Colonic mucosa (tissue), 4 donors: ENCODE measurements around the gene TBC1D12. TPM values are rescaled to one million over a fixed set of nuclear protein-coding genes. Genes with fewer than 3 reads are reported as not detected.

ENCODE experiments used
- DNase-seq: peaks from one replicate; pipeline ENCODE4 v3.0.0-alpha.2; 2020
- H3K27ac ChIP-seq: fragments of 200-600 bp; one replicate; pipeline ENCODE4 v1.8.0; 2021
- H3K27me3 ChIP-seq: fragments of 200-600 bp; one replicate; pipeline ENCODE4 v1.8.0; 2021
- H3K36me3 ChIP-seq: fragments of 200-600 bp; one replicate; pipeline ENCODE4 v1.8.0; 2021
- H3K4me1 ChIP-seq: fragments of 200-600 bp; one replicate; pipeline ENCODE4 v1.8.0; 2021; ENCODE audit warnings: mild to moderate bottlenecking
- H3K4me3 ChIP-seq: fragments of 200-600 bp; one replicate; pipeline ENCODE4 v1.8.0; 2021
- H3K9ac ChIP-seq, 2 donors: one replicate each; pipeline ENCODE4 v1.7.0; 2013; ENCODE audit warnings: control low read depth in 2 of 2, low read depth in 2 of 2, low read length in 2 of 2
- H3K9me3 ChIP-seq: fragments of 200-600 bp; one replicate; pipeline ENCODE4 v1.8.0; 2021
- CTCF ChIP-seq: fragments of 200-600 bp; IDR thresholded peaks from one replicate; pipeline ENCODE4 v1.8.0; 2022; ENCODE audit warnings: antibody characterized with exemption, mild to moderate bottlenecking
- intact Hi-C: fragments of 100-400 bp; cut with DNase I; formaldehyde crosslinking; loops from one replicate; pipeline ENCODE4 v1.14.1; 2022
- total RNA-seq, 2 donors: library from RNA; stranded (reverse); fragmentation: NEBNext Ultra II Directional in 1 of 2; extraction: Animal tissue kit (Norgen Biotek cat#: 25700) in 1 of 2; gene quantifications; one replicate each; pipeline ENCODE4 v1.2.1, GENCODE V29; 2021
- donor health status: healthy.
- donor health status: DM: no; HTN: no; CAD: no.
- donor health status: DM: no; HTN: no; CAD: no.

TBC1D12 gene
- total RNA-seq, 2 donors from 2014 or later: 18.0 to 21.0 TPM

- H3K4me3 ChIP-seq: no peak overlapping the region
- no peak for DNase-seq
- H3K9ac ChIP-seq: no peak overlapping the region
- no peaks in the 10 kb centered on the region for H3K36me3 ChIP-seq
- H3K27me3 ChIP-seq: no peaks in the 10 kb centered on the region
- no peaks in the 10 kb centered on the region for H3K4me1 ChIP-seq
- intact Hi-C loops: no loop called here
- no peak for TF ChIP-seq CTCF
- H3K27ac ChIP-seq: no peak overlapping the region
- H3K9me3 ChIP-seq: no peaks in the 10 kb centered on the region
These were observed 48.4 kb downstream of the TBC1D12 start for GRCh38 chr10:94450782-94451181.

GRCh38 chr10:94451883-94452519, 49.7 kb downstream of the TBC1D12 start:
- Histone ChIP-seq H3K27me3 (no peaks in the 10 kb centered on the region), H3K9me3 (no peaks in the 10 kb centered on the region), H3K36me3 (no peaks in the 10 kb centered on the region), H3K9ac (no peak overlapping the region), H3K27ac (no peak overlapping the region), H3K4me1 (no peaks in the 10 kb centered on the region), H3K4me3 (no peak overlapping the region)
- no peak for TF ChIP-seq CTCF
- no peak for DNase-seq
- intact Hi-C loops: no loop called here

- H3K27ac ChIP-seq: no peak overlapping the region
- no peak overlapping the region for H3K4me3 ChIP-seq
- no peak overlapping the region for H3K9ac ChIP-seq
- H3K27me3 ChIP-seq: no peaks in the 10 kb centered on the region
- DNase-seq: no peak
- intact Hi-C loops: no loop called here
- no peaks in the 10 kb centered on the region for H3K4me1 ChIP-seq
- H3K36me3 ChIP-seq: no peaks in the 10 kb centered on the region
- no peak for TF ChIP-seq CTCF
- no peaks in the 10 kb centered on the region for H3K9me3 ChIP-seq
These were observed 54.6 kb downstream of the TBC1D12 start for GRCh38 chr10:94456942-94457341.

- no peak overlapping the region for H3K27ac ChIP-seq
- intact Hi-C loops: no loop called here
- no peaks in the 10 kb centered on the region for H3K27me3 ChIP-seq
- no peaks in the 10 kb centered on the region for H3K36me3 ChIP-seq
- TF ChIP-seq CTCF: no peak
- no peak overlapping the region for H3K9ac ChIP-seq
- H3K9me3 ChIP-seq: no peaks in the 10 kb centered on the region
- H3K4me1 ChIP-seq: no peaks in the 10 kb centered on the region
- H3K4me3 ChIP-seq: no peak overlapping the region
- DNase-seq: no peak
These were observed 57.0 kb downstream of the TBC1D12 start for GRCh38 chr10:94459385-94459784.

GRCh38 chr10:94461503-94461902, 59.2 kb downstream of the TBC1D12 start:
- no peak overlapping the region for H3K9ac ChIP-seq

More at GRCh38 chr10:94461503-94461902, 59.2 kb downstream of the TBC1D12 start:
- no peak for TF ChIP-seq CTCF
- Histone ChIP-seq H3K9me3 (no peaks in the 10 kb centered on the region), H3K4me1 (no peaks in the 10 kb centered on the region), H3K27ac (no peak overlapping the region), H3K27me3 (no peaks in the 10 kb centered on the region), H3K36me3 (no peaks in the 10 kb centered on the region), H3K4me3 (no peak overlapping the region)
- intact Hi-C loops: no loop called here
- no peak for DNase-seq
